Frontal cortex (tissue), 4 donors: ENCODE measurements around the gene TRPM2. TPM values are rescaled to one million over a fixed set of nuclear protein-coding genes. Genes with fewer than 3 reads are reported as not detected.
"Not testable (repeated sequence)": the region's sequence is repeated elsewhere in the genome, so short reads cannot be mapped to it uniquely, and the experiment has no call there.

Experiments used
- DNase-seq, 2 donors: peaks; one replicate each; pipeline ENCODE4 v3.0.0; 2012; ENCODE audit warnings: low spot score in 2 of 2
- FAIRE-seq: peaks from 2 replicates; lab custom pipeline; 2012; peaks lifted over from hg19 to GRCh38; lab: Jason Lieb, UNC
- total RNA-seq: library from RNA; depleted of rRNA; stranded (reverse); fragments of >200 nt; gene quantifications from one replicate; pipeline ENCODE4 v1.2.3, GENCODE V29; 2014
- donor health status: control.
- donor health status: control.
- donor health status: control.

TRPM2 gene
- total RNA-seq, 1 donor from 2014 or later, result 1.6 TPM

DNA sequence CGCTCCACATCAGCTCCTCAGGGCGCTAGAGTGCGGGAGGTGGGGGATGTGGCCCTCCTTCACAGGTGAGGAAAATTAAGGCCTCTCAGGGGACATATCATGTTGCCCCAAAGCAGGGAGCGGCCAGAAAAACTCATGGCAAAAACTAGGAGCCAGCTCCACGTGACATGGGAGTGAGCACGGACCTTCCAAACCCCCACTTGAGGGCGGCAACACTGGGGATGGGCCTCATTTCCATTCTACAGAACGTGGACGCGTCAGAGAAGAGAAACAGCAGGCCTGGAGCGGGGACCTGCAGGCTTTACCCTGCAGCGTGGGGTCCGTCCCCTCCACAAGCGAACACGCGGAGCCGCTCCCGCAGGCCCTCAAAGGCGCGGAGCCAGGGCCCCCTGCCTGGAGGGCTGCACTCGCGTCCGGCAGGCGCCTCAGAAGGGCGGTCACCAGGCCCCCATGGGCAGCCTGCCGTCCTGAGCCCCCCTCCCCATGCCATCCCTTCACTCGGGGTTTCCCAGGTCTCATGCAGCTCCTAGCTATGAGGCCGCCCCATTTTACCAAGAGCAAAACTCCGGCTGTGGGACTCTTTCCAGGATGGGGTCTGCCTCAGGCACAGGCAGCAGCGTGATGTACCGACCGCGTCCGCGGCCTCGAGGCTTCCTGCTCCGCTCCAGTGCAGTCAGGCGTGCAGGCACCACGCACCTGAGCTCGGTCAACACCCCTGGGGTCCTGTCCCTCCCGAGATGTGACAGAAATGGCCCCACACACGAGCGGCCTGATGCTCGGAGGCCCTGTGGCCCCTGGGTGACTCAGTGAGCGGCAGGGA is 19.7 kb upstream of the TRPM2 start:
- DNase-seq (no peak), FAIRE-seq (no peak)

DNA sequence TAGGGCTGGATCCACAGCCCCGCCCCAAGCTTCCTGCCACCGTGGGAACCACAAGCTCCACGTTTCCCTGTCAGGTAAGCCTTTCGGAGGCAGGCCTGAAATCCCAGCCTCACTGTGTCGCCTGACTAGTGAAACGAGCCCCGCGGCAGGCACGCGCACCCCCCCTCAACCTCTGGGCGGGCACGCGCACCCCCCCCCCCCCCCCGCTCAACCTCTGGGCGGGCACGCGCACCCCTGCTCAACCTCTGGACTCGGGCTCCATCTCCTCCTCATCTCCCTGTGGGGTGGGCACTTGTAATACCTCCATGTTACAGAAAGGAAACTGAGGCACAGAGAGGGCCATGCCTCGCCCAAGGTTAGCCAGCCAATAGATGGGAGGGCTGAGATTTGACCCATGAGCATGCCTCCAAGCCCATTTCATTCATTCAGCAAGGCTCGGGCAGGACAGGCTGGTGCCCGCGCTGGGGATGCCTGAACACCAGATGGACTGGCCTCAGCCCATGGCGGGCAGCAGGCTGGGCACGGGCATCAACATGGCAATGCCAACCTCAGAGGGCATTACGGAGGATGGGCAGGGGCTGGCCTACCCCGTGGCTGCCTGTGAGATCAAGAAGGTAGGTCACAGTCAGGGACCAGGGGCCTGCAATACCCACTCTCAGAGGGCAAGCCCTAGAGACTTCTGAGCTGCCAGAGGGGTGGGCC is 18.9 kb upstream of the TRPM2 start:
- FAIRE-seq, result no peak
- DNase-seq, result no peak

DNA sequence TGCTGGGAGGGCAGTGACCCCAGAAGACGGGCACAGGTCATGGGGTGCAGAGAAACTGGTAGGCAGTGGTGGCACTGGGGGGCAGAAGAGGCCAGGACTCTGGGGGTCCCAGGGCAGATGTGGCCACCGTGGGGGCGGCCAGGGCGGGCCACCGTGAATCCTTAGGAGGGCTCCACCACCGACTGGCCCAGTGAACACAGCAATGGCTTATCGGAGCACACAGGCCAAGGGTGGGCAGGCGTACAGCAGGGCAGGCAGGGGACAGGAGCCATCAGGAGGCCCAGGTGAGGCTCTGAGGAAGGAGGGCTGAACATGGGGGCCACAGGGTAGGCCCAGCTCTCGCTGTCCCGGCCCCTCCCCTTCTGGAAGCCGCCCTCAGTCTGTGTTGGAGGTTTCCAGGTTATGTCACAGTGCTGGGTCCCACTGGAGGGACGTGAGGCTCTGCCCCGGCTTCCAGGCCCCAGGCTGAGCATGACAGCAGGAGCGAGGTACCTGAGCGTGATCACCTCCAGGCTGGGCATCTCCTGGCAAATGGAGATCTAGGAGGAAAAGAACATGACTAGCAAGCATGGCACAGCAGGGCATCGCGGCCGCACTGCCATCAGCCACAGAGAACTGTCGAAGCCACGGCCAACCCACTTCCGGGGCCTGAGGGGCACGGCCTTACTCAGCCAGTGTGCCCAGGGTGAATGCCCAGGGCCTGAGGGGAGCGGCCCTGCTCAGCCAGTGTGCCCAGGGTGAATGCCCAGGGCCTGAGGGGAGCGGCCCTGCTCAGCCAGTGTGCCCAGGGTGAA is 18.0 kb upstream of the TRPM2 start:
- DNase-seq (no peak), FAIRE-seq (no peak)

DNA sequence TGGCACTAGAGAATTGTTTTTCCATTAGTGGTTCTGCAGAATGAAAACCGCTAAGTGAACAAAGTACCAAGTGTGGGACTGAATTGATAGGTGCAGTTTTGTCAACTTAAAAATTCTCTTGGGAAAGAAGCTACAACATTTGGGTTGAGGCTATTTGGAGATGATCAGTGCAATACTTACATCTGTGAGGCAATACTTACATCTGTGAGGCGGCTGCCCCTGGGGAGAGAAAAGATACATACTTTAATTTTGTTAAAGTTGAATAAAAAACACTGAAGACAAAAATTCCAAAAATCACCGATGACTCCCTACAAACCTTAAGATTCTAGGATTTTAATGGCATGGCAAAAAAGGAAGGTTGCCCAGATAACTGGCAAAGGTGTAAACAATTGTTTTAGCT is 16.0 kb upstream of the TRPM2 start:
- no peak for DNase-seq
- no peak for FAIRE-seq

DNA sequence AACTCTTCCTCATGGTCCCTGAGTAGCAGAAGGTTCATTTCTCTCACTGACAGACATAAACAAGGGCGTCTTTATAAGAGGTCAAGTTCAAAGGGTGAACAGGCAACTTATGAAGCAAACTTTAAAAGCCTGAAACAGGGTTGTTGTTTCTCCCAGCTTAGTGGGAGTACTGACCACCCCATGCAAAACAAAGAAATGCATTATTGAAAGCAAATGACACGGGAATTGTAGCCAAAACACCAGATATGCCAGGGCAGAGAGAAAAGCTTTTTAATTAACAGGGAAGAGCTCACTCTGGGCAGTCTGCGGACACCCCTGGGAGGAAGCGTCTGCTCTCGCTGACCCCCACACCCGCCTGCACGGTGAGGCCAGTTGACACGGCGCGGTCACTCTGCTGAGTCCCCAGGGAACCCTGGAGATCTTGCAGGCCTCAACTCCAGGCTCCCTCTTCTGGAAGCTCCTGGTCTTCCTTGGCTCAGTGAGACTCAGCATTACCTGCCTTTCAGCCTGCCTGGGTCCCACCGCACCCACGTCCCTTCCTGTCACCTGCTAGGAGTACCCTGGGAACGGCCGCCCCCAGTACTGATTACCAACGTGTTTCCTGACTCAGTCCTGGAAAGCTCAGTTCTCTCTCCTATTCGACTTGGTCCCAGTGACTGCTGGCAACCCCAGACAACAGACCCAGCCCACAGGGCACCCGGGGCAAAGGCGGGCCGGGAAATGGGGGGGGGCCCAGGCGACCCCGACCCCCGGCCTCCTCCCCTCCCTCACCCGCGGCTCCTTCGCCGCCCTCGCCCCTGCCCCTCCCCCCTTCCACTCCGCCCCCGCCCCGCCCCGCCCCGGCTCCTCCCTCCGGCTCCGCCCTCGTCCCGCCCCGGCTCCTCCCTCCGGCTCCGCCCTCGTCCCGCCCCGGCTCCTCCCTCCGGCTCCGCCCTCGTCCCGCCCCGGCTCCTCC is 15.2 kb upstream of the TRPM2 start:
- FAIRE-seq, result no peak
- DNase-seq, result peak; percentile 74

DNA sequence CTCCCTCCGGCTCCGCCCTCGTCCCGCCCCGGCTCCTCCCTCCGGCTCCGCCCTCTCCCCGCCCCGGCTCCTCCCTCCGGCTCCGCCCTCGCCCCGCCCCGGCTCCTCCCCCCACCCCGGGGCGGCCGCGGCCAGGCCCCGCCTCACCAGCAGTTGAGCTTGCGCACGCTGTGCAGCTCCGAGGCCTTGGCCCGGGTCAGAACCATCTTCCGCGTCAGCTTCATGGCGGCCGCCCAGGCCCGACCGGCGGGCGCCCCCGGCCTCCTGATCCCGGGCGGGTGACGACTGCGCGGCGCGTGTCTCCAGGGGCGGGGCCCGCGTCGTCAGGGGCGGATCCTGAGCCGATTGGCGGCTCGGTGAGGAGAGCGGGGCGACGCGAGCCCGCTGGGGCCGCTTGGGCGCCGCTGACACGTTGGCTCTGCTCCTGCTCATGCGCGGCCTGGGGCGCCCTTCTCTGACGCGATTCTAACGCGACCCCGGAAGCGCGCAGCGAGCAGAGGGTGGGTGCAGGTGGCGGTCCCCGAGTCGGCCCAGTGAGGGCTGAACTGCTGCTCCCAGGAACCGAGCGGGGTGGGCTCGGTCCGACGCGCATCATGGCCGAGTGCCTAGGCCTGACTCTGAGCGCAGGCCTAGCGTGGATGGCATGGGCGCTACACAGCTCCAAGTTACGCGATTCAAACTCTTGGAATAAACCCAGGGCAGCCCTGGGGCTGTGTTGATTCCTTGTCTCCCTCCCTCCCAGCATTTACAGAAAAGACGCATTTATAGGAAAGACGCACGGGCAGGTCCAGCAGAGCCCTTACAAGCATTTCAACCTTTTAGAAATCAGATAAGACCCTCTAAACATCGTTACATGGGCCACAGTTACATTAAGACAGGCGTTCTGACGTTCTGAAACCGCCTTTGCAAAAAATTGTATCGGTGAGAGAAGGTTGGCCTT is 14.2 kb upstream of the TRPM2 start, which contains the start of gene CFAP410:
Gene CFAP410 (minus strand): TSS at position 420 of the 940 bp plus-strand sequence. CDS start 196 bp downstream, at position 224.
- FAIRE-seq (no peak), DNase-seq (peak; percentile 97 to 98)

DNA sequence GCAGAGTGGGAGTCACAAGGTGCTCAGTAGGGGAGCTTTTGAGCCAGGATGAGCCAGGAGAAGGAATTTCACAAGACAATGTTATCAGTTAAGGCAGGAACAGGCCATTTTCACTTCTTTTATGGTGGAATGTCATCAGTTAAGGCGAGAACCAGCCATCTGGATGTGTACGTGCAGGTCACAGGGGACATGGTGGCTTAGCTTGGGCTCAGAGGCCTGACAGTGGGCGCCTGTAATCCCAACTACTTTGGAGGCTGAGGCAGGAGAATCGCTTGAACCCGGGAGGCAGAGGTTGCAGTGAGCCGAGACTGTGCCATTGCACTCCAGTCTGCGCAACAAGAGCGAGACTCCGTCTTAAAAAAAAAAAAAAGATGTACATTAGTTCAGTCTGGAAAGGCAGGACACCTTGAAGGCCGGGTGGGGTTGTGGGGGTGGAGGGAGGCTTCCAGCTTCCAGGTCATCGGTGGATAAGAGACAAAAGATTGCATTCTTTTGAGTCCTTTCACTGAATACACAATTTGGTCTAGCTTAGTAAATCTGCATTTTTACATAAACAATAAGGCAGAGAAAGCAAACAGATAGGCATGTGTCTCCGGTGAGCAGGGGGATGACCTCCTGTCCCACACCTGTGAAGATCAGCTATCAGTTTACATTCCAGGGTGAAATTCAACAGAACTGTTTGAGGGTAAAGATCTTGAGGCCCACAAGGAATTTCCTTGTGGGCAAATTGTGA is 11.5 kb upstream of the TRPM2 start:
- DNase-seq, FAIRE-seq: not testable (repeated sequence)

DNA sequence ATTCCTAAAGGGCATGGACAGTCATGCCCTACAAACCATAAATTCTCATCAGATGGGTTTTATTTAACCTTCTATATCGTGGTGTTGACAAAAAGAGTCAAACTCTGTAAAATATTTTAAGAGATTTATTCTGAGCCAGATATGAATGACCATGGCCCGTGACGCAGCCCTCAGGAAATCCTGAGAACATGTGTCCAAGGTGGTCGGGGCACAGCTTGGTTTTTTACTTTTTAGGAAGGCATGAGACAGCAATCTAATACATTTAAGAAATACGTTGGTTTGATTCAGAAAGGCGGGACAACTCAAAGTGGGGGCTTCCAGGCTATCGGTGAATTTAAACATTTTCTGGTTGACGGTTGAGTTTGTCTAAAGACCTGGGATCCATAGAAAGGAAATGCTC is 10.4 kb upstream of the TRPM2 start:
- not testable (repeated sequence) for FAIRE-seq, DNase-seq

DNA sequence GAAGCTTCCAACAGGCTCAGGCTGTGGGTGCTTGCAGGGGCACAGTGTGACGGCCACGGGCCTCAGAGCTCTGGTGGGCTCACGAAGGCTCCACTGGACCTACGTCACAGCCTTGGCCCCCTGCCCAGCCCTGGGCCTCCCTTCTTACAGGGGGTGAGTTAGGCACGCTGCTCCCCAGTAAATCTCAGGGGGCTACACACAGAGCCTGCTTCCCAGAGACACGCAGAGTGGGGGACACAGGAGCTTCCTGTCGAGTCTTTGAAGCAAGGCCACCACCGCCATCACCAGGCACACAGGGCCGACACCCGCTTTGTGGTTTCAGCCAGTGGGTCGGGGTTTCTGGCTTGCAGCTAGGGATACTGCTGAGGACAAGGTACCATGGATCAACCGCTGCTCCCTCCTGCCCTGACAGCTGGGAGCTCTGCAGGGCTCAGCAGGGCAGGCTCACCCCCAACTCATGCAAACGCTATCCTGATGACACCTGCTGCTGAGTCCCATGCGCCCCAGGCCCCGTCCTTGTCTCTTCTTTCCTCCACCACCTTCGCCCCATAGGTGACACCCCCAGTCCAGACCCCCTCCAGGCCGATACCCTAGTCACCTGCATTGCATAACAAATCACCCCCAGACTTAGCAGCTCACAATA is 8.8 kb upstream of the TRPM2 start:
- DNase-seq (no peak), FAIRE-seq (no peak)

DNA sequence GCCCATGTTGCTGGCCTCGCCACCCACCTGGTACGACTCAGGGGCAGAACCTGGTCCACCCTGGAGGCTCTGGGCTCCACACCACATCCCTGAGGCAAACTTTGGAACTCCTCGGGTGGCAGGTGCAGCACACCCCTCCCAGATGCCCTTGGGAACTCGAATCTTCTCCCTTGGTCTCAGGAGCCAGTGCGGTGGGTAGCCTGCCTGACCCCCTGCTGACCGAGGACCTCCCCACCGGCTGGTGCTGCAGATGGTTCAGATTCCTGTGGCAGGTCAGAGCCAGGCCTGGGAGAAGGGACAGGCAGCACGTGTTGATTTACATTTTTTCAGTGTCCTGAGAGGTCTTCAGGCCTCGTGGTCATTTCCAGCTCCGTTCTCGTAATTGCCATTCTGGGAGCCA is 7.9 kb upstream of the TRPM2 start:
- FAIRE-seq (no peak), DNase-seq (no peak)

DNA sequence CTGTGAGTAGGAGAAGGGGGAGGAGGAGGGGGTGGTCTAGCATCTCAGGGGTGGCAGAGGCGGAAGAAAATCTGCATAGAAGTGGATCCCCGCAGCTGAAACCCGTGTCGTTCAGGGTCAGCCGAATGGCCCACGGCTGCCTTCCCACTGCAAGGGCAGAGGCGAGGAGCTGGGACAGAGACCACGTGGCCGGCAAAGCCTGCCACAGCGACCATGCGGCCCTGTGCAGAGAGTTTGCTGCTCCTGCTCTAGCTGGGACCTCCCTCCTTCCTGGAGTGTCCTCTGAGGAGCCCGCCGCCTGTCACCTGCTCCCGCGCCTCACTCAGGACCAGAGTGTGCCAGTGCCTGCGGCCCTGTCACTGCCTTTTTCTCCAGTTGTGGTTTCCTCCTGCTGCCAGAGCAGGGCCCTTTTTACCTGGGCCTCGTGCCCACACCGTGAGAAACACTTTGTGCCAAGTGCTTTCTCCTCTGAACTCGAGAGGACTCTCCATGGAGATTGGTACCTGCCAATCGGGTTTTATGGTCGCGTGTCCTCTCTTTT is 5.4 kb upstream of the TRPM2 start:
- DNase-seq, result no peak
- no peak for FAIRE-seq

DNA sequence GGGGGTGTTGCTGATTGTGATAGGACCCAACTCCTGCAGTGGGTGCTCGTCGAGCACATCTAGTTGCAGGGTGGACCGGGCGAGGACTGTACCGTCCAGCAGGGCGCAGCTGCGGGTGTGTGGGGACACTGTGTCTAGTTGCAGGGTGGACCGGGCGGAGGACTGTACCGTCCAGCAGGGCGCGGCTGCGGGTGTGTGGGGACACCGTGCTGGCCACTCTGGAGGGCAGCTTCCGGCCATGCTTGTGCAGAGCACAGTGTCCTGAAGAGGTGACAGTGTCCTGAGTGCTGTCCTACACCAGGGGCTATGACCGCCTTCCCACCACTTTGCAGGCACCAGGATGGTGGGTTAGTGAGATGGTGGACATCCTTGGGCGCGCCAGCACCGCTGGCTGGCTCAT is 4.6 kb upstream of the TRPM2 start:
- DNase-seq, result no peak
- FAIRE-seq, result no peak

DNA sequence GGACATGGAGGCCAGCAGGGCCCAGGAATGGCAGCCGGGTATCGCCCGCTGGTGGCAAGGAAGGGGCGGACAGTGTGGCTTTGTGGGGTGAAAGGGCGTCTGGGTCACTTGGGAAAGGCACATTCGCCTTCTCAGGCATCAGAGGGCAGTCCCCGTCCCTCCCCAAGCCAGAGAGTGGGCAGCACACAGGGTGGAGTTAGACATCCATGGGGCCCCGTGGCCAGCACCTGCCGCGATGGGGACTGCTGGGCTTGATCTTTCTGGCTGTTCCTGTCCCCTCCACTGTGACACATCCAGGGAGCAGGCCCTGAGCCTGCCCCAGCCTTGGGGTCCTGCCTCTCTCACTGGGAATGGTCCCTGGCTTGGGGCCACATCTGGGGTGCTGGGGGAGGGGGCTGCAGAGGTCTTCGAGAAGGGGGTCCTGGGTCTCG is 4.0 kb upstream of the TRPM2 start:
- no peak for FAIRE-seq
- no peak for DNase-seq

DNA sequence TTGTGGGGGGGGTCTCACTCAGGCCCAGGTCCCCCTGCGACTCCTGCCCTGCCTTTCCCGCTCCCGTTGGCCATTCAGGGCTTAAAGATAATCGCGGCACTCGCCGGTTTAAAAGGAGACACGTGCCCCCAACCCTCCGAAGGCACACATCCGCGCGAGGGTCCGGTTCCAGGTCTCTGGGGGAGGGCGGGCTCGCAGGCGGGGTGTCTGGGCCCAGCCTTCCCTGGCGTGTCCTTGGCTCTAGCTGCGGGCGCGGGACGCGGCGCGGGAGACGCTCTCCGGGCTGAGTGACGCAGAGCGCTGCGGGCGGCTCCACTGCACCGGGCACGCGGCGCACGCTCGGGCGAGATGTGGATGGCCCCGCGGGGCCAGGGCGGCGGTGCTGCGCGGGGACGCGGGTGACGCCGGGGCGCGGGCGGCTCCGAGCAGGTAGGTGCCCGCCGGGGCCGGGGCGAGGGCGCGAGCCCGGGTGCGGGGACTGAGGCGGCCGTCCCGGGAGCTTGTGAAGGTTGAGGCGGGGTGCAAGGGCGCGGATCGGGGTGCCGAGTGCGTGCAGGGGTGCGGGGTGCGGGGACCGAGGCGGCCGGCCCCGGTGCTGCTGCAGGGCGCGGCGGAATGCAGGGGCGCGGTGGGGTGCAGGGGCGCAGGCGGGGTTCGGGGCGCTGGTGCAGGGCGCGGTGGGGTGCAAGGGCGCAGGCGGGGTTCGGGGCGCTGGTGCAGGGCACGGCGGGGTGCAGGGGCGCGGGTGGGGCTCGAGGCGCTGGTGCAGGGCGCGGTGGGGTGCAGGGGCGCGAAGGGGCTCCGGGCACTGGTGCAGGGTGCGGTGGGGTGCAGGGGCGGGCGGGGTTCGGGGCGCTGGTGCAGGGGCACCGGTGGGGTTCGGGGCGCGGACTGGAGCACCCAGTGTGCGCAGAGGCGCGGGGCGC is 3.3 kb upstream of the TRPM2 start:
- DNase-seq (no peak), FAIRE-seq (no peak)

DNA sequence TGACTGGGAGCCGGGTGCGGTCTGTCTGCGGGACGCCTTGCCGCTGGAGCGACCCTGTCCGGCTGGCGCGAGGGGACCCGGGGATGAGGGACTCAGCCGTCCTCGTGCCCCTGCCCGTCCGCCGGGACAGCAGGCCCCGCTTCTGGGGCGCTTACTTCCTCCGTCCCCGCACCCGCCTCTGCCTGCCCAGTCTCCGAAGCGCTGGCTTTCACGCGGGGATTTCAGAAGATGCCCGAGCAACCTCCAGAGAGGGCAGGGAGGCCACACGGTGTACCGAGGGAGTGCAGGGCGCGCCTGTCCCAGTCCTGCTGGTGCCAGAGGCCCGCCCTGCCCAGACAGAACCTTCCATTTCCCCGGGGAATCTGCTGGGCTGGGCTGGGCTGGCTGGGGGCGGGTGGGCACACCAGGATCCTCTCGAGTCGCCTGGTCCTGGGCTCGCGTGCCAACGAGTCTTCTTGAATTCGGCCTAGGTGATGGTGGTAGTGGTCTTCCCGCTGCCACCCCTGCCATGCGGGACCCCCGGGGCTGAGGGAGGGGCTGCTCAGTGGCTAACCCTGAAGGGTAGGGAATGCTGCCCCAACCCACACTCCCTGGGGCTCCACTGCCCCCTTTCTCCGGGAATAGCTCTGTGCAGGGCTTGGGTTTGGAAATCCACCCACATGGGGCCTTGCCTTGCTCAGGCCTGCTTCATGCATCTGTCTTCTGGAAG is 2.5 kb upstream of the TRPM2 start:
- DNase-seq (no peak), FAIRE-seq (no peak)
